Testis (tissue), 2 donors: ENCODE results near the gene L3MBTL4.

Experiments used
- CTCF ChIP-seq, 3 experiments: fragments of 450-650 bp in 2 of 3; fragments of 200-600 bp in 1 of 3; sonication (generic) in 1 of 3; IDR thresholded peaks; one replicate each; pipeline ENCODE4 v1.5.1; 2016 to 2019; ENCODE audit warnings: antibody characterized with exemption in 3 of 3, mild to moderate bottlenecking in 2 of 3, moderate library complexity in 1 of 3
- POLR2A ChIP-seq: fragments of 450-650 bp; IDR thresholded peaks from one replicate; pipeline ENCODE4 v1.6.1; 2017; ENCODE audit warnings: antibody characterized with exemption, mild to moderate bottlenecking, moderate library complexity

- no peak for TF ChIP-seq CTCF (IDR thresholded peaks at IDR 0.05)
- no peak for TF ChIP-seq POLR2A
Observed at GRCh38 chr18:6366776-6367175, 47.9 kb downstream of the L3MBTL4 start.
